ENCODE results near the gene ASCC3.
A peak's percentile ranks its signal among the peaks of the same experiment; 100 is the strongest.

The ASCC3 gene

GRCh38 chr6:100504786-100505737, 376.1 kb downstream of the ASCC3 start:
- peak; percentile 40 for DNase-seq (ENCODE audit: low spot score)

DNA sequence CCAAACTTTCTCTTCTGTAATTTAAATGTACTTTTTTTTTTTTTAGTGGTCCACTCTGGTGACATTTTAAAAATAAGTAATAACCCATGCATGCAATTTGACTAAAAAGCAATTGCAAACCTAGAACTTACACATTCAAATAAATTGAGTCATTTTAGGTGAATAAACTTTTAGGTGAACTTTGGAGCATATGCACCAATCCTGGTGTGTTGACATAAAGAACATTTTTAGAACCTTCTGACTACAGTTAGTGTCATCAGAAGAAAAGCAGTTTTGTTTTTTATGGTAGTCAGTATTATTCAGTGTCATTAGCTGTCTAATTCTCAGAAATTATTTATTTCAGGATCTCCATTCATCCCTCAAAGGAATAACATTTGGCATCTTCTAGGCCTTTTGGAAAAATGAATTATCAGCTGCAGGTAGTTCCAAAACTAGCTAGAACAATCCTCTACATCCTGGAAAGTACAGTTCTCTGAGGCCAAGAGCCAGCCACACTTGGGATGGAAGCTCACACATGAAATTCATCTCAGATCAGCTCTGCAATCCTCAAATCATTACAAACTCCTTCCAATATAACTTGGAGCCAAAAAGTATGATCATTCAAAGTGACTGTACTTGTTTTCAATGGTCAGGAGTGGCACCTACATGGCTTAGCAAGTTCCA, 378.0 kb downstream of the ASCC3 start:
- no peak for DNase-seq (ENCODE audit: low spot score)

GRCh38 chr6:100493206-100493888, 387.8 kb downstream of the ASCC3 start:
- DNase-seq (ENCODE audit: low spot score) = no peak

- no peak for DNase-seq (ENCODE audit: low spot score)
Measured at GRCh38 chr6:100491952-100492670, 389.0 kb downstream of the ASCC3 start.

DNA sequence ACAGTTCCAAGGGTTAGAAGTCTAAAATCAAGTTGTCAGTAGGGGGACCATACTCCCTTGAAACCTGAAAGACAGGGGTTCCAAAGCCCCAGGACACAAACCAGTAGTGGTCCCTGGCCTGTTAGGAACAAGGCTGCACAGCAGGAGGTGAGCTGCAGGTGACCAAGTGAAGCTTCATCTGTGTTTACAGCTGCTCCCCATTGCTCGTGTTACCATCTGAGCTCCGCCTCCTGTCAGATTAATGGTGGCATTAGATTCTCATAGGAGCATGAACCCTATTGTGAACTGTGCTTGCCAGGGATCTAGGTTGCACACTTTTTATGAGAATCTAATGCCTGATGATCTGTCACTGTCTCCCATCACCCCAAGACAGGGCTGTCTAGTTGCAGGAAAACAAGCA, 391.1 kb downstream of the ASCC3 start:
- no peak for DNase-seq (ENCODE audit: low spot score)

DNA sequence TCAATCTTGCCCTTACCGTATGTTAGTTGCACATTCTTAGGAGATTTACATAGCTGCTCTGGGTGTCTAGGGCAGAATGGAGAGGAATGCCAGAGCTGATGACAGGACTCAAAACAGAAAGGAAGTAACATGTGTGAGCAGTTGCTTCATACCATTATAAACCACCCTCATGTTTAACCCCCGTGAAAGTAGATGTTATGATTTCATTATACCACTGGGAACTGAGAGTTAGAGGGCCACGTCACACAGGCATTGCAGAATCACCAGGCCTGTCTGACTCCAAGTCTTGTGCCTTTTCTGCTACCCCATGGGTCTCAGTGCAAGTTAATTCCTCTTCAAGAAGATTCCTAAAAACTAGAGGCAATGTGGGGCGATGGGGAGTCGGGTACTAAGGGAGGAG, 392.9 kb downstream of the ASCC3 start:
- DNase-seq (ENCODE audit: low spot score) = peak; percentile 8

DNA sequence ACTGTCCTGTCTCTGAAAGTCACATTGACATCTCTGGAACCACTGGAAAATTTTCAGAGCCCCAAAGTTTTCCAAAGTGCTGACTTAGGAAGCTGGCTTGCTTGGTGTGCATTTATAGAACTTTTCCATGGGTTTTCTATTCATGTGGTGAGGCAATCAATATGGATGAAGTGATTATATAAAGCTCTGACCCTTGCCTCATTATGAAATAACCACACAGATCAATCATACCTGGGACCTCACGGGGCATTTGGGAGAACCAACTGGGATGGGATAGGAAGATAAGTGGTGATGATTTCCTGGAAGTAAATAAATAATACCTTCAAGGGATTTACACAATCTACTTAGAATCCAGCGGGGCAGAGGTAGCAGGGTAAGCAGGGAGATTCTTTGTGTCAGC, 393.5 kb downstream of the ASCC3 start:
- DNase-seq (ENCODE audit: low spot score) = no peak

DNA sequence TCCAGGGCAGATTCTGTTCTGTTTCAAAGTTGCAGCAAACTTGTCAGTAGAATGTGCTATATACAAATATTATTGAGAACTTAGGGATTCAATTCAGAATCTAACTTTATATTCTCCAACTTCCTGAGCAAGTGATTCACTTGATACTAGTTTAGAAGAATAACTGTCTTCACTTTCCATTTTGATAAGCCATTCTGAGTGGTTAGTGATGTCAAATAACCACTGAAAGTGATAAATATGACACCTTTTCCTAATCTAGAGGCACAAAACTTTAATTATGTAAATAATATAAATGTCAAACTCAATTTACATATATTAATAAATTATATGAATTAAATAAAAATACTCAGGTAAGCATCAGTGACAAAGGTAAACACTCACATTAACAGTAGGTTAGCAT, 395.9 kb downstream of the ASCC3 start:
- no peak for DNase-seq (ENCODE audit: low spot score)

DNA sequence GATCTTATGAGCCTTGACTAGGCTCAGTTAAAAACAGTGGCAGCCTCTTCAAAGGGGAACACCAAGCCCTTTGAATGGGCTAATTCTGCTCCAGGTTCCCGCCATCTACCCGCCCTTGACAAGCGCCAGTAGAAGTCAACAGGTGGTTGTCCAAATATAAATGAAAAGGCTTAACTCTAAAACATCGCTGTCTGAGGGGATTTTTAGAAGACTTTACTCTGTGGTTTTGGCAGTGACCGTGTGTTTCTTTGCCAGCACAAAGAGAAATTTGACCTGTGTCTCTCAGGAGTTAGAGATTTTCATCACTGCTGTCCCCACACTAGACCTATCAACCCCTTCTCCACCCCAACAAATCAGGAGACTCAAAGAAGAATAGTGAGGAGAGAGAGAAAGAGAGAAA, 396.7 kb downstream of the ASCC3 start:
- DNase-seq (ENCODE audit: low spot score) = no peak

- DNase-seq (ENCODE audit: low spot score) = no peak
Measured at GRCh38 chr6:100482698-100483097, 398.4 kb downstream of the ASCC3 start.

DNA sequence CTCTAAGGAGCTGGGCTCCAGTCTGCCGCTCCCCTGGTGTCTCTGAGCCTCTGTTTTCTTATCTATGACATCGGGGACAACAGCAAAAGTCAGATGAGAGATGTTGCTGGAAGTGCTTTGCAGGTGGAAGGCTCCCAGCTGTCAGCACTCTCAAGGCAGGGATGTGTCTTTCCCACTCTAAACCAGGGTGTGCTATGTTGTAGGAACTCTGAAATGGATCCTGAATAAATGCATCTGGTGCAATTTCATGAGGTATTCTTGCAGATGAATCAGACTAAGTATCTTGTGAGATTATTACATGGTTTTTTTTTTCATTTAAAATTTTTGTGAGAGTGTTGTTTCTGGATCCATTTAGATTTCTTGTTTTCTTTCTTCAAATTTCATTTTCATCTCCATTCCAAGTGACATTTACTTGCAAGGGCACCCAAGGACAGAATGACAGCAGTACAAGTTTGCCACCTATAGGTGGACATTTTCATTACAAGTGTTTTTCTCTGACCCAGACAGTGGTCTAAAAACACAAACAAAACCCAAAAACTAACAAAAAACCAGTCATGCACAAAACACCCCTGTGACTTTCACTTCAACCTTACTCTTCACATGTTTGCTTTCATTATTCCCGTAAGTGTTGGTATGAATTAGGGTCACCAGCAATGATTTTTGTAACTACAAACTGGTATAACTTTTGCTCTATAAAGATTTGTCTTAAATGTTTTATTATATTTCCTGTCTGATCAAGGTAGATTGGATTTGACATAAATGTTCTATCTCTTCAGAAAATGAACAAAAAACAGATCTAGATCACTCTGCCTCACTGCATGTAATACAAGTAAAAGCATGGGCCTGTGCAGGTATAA, 401.7 kb downstream of the ASCC3 start:
- peak; percentile 19 for DNase-seq (ENCODE audit: low spot score)

DNA sequence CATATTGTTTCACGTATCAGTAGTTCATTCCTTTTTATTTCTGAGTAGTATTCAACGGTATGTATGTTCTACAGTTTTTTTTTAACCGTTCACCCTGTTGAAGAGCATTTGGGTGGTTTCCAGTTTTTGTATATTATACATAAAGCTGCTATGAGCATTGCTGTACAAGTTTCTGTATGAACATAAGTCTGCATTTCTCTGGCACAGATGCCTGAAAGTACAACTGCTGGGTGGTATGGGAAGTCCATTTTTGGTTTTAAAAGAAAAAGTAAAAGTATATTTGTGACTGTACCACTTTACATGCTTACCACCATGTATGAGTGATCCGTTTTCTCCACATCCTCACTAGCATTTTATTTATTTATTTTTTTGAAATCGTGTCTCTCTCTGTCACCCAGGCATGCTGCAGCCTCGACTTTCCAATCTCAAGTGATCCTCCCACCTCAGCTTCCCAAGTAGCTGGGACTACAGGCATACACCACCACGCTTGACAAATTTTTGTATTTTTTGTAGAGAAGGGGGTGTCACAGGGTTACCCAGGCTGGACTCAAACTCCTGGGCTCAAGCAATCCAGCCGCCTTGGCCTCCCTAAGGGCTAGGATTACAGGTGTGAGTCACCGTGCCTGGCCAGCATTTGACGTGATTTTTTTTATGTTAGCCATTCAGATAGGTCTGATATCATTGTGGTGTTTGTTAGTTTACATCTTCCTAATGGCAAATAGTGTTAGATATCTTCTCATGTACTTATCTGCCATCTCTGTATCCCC, 405.4 kb downstream of the ASCC3 start:
- DNase-seq (ENCODE audit: low spot score) = no peak

DNA sequence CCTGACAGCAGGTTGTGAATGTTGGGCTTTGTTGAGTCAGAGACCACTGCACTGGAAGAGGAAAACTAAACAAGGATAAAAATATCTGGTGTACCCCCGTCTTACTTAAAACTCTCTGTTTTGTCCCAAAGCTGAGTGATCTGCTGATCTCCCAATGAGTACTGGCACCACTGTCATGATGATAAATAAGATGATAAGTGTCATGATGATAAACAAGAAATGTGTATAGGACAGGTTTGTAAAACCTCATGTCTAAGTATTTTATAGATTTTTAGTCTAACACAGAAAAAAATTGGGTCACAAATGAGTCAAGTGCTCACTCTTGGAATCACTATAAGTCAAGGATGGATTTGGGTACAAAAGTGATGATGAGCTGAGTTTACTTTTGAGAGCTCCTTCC, 407.9 kb downstream of the ASCC3 start:
- no peak for DNase-seq (ENCODE audit: low spot score)

- no peak for DNase-seq (ENCODE audit: low spot score)
Measured at GRCh38 chr6:100472674-100473073, 408.5 kb downstream of the ASCC3 start.

DNA sequence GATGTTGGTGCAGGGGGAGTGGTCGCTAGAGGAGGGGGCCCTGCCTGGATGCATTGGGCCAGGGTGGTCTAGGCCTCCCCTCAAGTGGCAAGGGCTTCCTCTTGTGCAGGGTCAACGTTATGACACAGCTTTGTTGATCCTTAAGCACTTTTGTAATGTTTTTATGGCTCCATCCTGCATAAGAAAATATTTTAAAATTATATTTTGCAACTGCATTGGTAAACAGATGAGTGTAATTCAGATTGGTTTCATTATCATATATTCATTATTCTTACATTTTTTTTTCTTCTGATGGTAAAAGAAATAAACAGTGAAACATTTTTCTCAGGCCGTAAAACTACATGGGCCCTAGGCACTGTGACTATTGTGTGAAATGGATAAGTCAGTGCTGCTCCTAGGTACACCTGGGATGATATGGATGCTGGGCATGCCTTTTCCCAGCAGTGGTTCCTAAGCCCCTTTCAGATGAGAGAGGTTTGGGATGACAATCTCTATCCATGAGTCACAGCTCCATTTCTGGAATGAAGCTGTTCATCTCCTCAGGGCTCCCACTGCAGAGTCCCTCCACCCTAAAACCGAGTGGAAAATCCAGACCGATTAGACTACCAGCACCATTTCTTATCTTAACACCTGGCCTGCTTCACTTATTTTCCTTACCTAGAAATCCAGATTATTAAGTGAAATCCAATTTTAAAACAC, 410.6 kb downstream of the ASCC3 start:
- no peak for DNase-seq (ENCODE audit: low spot score)

- DNase-seq (ENCODE audit: low spot score) = no peak
Measured at GRCh38 chr6:100469101-100469859, 411.8 kb downstream of the ASCC3 start.

GRCh38 chr6:100468016-100468622, 413.0 kb downstream of the ASCC3 start:
- no peak for DNase-seq (ENCODE audit: low spot score)
